Measurements from ENCODE around the gene HSD11B1L.
A peak's percentile ranks its signal among the peaks of the same experiment; 100 is the strongest.
"Not testable (repeated sequence)": the region's sequence is repeated elsewhere in the genome, so short reads cannot be mapped to it uniquely, and the experiment has no call there.

HSD11B1L gene

GRCh38 chr19:5698635-5699422, 18.0 kb downstream of the HSD11B1L start:
- DNase-seq (ENCODE audit: low read depth in 2 of 2): no peak

- no peak for DNase-seq (ENCODE audit: low read depth in 2 of 2)
Measured at GRCh38 chr19:5700455-5701092, 19.7 kb downstream of the HSD11B1L start.

- DNase-seq (ENCODE audit: low read depth in 2 of 2): not testable (repeated sequence)
Measured at GRCh38 chr19:5702053-5702410, 21.2 kb downstream of the HSD11B1L start.

GRCh38 chr19:5703819-5704818, 23.3 kb downstream of the HSD11B1L start:
- DNase-seq (ENCODE audit: low read depth in 2 of 2): no peak

GRCh38 chr19:5705552-5705951, 24.7 kb downstream of the HSD11B1L start:
- no peak for DNase-seq (ENCODE audit: low read depth in 2 of 2)

GRCh38 chr19:5706876-5707573, 26.2 kb downstream of the HSD11B1L start:
- DNase-seq (ENCODE audit: low read depth in 2 of 2): no peak

GRCh38 chr19:5707576-5708575, 27.0 kb downstream of the HSD11B1L start:
- no peak for DNase-seq (ENCODE audit: low read depth in 2 of 2)

- DNase-seq (ENCODE audit: low read depth in 2 of 2): no peak
Measured at GRCh38 chr19:5711025-5711424, 30.2 kb downstream of the HSD11B1L start.

- no peak for DNase-seq (ENCODE audit: low read depth in 2 of 2)
Measured at GRCh38 chr19:5711713-5712161, 30.9 kb downstream of the HSD11B1L start.

GRCh38 chr19:5713228-5713627, 32.4 kb downstream of the HSD11B1L start:
- DNase-seq (ENCODE audit: low read depth in 2 of 2): no peak

- no peak for DNase-seq (ENCODE audit: low read depth in 2 of 2)
Measured at GRCh38 chr19:5714816-5715215, 34.0 kb downstream of the HSD11B1L start.

GRCh38 chr19:5717215-5717935, 36.5 kb downstream of the HSD11B1L start:
- no peak for DNase-seq (ENCODE audit: low read depth in 2 of 2)

- peak in 1 of 2 donors; percentile 34 for DNase-seq (ENCODE audit: low read depth in 2 of 2)
Measured at GRCh38 chr19:5718037-5718578, 37.3 kb downstream of the HSD11B1L start.

GRCh38 chr19:5718579-5719273, 37.9 kb downstream of the HSD11B1L start:
- DNase-seq (ENCODE audit: low read depth in 2 of 2): peak in 1 of 2 donors; percentile 26

GRCh38 chr19:5719274-5719960, 38.6 kb downstream of the HSD11B1L start:
- DNase-seq (ENCODE audit: low read depth in 2 of 2): no peak

GRCh38 chr19:5719961-5720790, 39.3 kb downstream of the HSD11B1L start, which contains the start of the genes CATSPERD and LONP1:
TSS of gene CATSPERD (plus strand) at chr19:5720637. CDS start at chr19:5720738, 101 bp downstream.
TSS of gene LONP1 (minus strand) at chr19:5720146. CDS start at chr19:5720132, 14 bp downstream.
- DNase-seq (ENCODE audit: low read depth in 2 of 2): peak; percentile 95 to 97

Data from activated CD8-positive, alpha-beta memory T cell treated with anti-CD3 and anti-CD28 coated beads for 4 hours (primary cell).